GM12801 (cell line): Measurements from ENCODE around the gene FPR2.

ENCODE experiments used
- TF ChIP-seq, protein P1 (sequence below): IDR thresholded peaks from one replicate; pipeline ENCODE4 v1.5.1; 2011; ENCODE audit warnings: control low read depth; ENCODE audit not compliant: insufficient read length; ENCODE audit errors: extremely low read depth

Gene FPR2

DNA sequence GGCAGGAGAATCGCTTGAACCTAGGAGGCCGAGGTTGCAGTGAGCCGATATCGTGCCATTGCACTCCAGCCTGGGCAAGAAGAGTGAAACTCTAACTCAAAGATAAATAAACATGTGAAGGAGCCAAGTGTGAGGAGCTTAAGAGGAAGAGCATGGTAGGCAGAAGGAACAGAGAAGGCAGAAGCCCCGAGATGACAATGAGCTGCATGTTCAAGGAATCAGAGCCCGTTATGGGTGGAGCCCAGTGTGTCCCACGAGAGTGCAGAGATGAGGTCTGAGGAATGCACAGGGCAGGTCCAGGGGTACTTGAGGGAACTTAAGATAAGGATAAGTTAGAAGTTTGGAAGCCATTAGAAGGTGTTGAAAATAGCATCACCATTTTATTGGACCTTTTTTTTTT is 716 bp downstream of the FPR2 start:
- TF ChIP-seq, protein P1, sequence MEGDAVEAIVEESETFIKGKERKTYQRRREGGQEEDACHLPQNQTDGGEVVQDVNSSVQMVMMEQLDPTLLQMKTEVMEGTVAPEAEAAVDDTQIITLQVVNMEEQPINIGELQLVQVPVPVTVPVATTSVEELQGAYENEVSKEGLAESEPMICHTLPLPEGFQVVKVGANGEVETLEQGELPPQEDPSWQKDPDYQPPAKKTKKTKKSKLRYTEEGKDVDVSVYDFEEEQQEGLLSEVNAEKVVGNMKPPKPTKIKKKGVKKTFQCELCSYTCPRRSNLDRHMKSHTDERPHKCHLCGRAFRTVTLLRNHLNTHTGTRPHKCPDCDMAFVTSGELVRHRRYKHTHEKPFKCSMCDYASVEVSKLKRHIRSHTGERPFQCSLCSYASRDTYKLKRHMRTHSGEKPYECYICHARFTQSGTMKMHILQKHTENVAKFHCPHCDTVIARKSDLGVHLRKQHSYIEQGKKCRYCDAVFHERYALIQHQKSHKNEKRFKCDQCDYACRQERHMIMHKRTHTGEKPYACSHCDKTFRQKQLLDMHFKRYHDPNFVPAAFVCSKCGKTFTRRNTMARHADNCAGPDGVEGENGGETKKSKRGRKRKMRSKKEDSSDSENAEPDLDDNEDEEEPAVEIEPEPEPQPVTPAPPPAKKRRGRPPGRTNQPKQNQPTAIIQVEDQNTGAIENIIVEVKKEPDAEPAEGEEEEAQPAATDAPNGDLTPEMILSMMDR: no peak

GRCh38 chr19:51765086-51765485 is 4.1 kb downstream of the FPR2 start:
- TF ChIP-seq, protein P1: no peak

GRCh38 chr19:51766461-51766860 is 5.5 kb downstream of the FPR2 start:
- TF ChIP-seq, protein P1: no peak

- TF ChIP-seq, protein P1: no peak
Measured at GRCh38 chr19:51771376-51772130, 10.6 kb downstream of the FPR2 start.

GRCh38 chr19:51772977-51773376 is 12.0 kb downstream of the FPR2 start:
- TF ChIP-seq, protein P1: no peak

- TF ChIP-seq, protein P1: no peak
Measured at GRCh38 chr19:51777570-51778462, 16.8 kb downstream of the FPR2 start.

GRCh38 chr19:51779181-51779580 is 18.2 kb downstream of the FPR2 start:
- TF ChIP-seq, protein P1: no peak
